Activated CD8-positive, alpha-beta memory T cell treated with anti-CD3 and anti-CD28 coated beads for 48 hours (primary cell): ENCODE results near the gene RBPJ.
"Not testable (repeated sequence)": the region's sequence is repeated elsewhere in the genome, so short reads cannot be mapped to it uniquely, and the experiment has no call there.

Experiments used
- DNase-seq, 3 experiments: peaks; one replicate each; pipeline ENCODE4 v3.0.0-alpha.2; 2020; ENCODE audit warnings: low read depth in 2 of 3, low spot score in 2 of 3

Gene RBPJ

DNA sequence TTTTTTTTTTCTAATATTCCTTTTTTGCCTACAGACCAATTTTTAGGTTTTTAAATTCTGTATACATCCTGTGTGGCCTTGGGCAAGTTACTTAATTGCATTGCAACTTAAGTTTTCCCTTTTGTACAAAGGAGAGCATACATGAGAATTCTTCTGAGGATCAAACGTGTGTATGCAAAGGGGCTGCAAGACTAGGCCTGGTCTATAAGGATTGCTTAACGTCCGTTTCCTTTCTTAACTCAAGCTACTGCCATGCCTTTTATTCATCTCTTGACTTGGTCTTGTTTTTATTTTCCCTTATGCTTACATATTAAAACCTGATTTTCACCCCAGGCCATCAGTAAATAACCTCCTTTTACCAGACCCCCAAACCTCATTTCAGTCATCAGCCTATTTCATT lies 13.6 kb downstream of the RBPJ start:
- no peak for DNase-seq

DNA sequence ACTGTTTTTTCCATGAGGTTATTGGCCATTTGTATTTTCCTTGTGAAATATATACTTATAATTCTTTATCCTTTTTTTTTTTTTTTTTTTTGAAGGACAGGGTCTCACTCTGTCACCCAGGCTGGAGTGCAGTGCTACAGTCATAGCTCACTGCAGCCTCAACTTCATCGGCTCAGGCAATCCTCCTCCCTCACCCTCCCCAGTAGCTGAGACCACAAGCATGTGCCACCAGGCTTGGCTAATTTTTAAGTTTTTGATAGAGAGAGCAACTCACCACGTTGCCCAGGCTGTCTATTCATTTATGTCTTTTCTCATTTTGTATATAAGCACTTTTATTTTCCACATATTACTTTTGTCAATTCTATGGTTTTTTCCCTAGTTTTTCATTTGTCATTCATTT lies 16.8 kb downstream of the RBPJ start:
- no peak for DNase-seq

DNA sequence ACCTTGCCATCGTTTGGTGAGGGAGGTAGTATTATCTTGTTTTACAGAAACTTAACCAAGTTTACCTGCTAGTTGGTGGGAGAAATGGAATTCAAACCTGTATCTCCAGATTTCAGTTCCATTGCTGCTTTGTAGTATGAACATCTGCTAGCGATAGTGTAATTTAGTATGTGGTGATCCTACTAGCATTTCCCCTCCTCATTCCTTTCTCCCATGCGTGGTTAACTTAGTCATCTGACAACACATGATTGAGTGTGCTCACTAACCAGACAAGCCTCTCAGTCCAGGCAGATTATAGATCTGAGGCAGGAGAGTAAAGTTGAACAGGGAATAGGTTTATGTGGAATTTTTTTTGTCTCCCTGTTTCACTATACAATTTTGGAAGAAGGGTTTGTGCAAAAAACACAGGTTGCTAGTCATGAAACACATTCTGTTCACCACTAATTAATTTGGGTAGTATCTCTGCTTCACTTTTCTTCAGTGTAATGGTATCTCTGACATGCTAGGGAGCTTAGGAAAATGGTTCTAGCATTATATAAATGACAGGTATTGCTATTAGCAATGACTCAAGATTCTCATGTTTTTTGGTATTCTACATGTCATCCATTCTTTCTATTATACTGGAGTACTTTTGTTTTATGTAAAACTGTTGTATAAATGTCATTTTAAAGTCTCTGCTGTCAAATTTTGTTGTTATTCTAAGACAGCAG lies 21.7 kb downstream of the RBPJ start:
- DNase-seq, result no peak

DNA sequence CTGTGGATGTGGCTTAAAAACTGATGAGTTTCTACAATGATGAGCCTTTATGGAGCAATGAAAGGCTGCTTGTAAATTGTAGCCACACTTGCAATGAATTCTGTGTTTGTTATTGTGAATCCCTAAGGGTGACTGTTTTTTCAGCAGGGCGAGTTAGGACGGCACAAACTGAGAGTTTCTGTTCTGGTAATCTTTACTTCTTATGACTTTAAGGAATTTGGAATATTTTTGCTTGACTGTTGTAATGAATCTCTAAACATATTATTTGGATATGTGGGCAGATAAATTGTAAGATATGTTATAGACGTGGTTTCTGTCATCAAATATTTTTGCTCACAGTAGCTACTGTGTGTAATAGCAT lies 22.2 kb downstream of the RBPJ start:
- DNase-seq, result no peak

DNA sequence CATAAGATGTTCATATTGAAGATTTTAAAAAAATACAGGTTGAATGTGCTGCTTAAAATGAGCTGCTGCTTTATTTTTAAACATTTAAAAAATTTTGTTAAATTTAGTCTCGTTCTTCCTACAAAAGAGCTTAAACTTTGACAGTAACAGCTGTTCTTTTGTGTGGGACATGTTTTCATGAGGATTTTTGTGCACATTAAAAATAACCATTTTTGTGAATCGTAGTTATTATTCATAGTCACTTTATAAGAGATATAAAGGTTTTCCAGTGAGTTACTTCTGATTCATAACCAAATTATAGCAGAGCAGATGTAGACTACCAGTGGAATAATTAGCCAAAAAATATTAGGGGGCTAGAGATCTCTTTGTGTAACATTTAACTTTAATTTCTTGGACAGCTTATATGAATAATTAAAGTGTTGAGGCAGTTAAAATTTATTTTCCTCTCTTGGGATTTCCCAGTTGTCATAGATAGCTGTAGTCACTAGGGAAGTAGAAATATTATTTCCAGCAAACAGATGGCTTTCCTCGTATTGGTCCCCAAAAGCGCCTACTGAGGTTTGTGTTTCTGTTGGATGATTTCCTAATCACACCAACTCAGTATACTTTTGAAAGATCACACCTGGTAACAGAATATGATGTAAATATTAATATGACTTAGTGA lies 24.2 kb downstream of the RBPJ start:
- no peak for DNase-seq

GRCh38 chr4:26345565-26345938 lies 24.7 kb downstream of the RBPJ start:
- no peak for DNase-seq

GRCh38 chr4:26346203-26346620 lies 25.4 kb downstream of the RBPJ start:
- DNase-seq, result no peak

DNA sequence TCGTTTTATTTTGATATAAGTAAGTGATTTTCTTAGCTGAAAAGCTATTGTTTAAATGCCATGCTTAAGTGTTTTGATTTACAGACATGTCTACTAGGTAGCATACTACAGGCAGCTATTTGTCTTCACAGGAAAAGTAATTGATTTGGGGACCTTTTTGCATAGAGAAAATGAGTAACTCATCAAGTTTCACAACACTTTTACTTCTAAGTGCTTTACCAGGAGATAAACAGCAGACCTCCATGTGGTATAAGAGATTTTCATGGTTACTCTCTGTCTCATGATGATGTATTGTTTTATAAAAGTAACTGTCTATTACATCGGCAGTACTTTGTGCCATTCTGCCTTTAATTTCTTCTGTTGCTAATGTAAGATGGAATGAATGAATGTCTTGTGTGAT lies 28.7 kb downstream of the RBPJ start:
- DNase-seq, result no peak

- no peak for DNase-seq
Measured at GRCh38 chr4:26351685-26352084, 30.9 kb downstream of the RBPJ start.

GRCh38 chr4:26354491-26354890 lies 33.7 kb downstream of the RBPJ start:
- no peak for DNase-seq

DNA sequence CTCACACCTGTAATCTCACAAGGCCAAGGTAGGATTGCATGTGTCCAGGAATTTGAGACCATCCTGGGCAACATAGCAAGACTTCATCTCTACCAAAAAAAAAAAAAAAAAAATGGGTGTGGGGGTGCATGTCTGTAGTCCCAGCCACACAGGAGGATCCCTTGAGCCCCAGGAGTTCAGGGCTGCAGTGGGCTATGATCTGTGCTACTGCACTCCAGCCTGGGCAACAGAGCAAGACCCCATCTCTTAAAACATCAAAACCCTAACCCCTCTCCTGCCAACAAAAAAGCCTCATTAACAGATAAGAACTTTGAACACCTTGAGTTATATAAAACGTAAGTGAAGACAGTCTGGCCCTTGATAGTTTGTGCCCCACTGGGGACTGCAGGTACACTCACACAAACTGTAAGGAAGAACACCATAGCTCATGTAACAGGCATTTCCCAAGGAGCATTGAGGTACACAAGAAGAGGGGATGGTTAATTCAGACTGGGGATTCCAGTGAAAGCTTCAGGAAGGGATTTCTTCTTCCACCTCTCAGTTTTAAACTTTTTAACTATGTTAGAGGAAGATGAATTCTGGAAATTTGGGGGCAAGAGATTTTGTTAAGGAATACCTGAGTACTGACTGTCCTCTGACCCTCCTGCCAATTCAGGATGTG lies 34.7 kb downstream of the RBPJ start:
- no peak for DNase-seq

GRCh38 chr4:26356081-26356501 lies 35.3 kb downstream of the RBPJ start:
- no peak for DNase-seq

GRCh38 chr4:26359521-26359920 lies 38.7 kb downstream of the RBPJ start:
- DNase-seq, result not testable (repeated sequence)

- no peak for DNase-seq
Measured at GRCh38 chr4:26360273-26360672, 39.5 kb downstream of the RBPJ start.

GRCh38 chr4:26360864-26361263 lies 40.0 kb downstream of the RBPJ start:
- DNase-seq, result no peak

GRCh38 chr4:26361297-26361696 lies 40.5 kb downstream of the RBPJ start:
- no peak for DNase-seq

GRCh38 chr4:26362745-26363439 lies 42.1 kb downstream of the RBPJ start:
- no peak for DNase-seq

- no peak for DNase-seq
Measured at GRCh38 chr4:26365537-26366150, 44.8 kb downstream of the RBPJ start.

DNA sequence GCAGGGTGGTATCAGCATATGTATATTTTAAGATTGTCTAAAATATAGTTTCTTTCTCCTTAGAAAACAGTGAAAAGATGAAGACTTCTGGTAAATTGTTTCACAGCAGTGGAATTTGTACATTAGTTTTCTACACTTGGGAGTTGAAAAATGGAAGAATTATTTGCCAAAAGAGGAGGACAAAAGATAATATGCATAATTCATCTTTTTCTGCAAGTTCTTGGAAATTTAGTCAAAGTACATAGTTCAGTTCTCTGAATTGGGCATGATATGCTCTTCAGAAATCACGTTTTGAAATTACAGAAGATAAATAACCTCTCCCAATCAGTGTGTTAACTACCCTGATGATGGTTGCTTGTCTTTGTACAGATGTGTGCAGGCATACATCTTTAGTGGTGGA lies 47.0 kb downstream of the RBPJ start:
- DNase-seq, result no peak

DNA sequence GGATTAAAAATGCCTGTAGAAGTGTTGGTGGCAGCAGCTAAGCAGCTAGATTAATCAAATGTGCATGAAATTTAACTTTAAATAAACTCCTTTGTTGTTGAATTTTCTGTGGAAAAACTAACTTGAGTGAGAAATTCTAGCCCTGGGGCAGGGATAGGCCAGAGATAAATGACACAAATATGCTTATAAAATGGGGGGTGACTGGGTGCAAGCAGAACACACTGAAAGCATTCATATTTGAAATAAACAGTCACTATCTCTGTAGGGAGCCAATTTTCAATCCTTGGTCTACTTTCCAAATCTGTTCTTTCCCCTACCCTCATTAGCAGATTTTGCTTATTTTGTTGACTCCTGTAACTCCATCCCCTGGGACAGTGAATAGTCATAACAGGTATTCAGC lies 47.9 kb downstream of the RBPJ start:
- no peak for DNase-seq

DNA sequence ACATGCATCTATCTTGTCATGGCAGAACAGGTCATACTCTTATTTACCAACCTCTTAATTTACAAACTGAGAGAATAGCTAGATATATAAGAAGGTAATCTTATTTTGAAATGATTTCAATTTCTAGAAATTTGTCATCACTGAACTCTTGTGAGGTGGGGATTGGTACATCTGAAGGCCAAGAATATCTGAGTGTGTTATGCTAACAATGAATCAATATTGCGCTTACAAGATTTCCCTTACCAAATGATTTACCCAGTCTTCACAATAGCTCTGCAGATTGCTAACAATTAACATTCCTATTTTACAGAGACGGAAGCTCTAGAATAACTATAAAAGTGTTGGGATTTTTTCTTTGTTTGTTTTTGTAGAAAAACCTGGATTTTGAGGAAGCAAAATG lies 48.3 kb downstream of the RBPJ start:
- DNase-seq, result no peak

GRCh38 chr4:26369581-26369980 lies 48.8 kb downstream of the RBPJ start:
- DNase-seq, result no peak
